K562 (cell line): Measurements from ENCODE around the gene SERPINA1.

ENCODE experiments used
- NFYB ChIP-seq: IDR thresholded peaks from 2 replicates; pipeline ENCODE4 v1.6.1; 2011; ENCODE audit warnings: mild to moderate bottlenecking, moderate library complexity; ENCODE audit not compliant: insufficient read length; ENCODE audit errors: extremely low read depth
- ZNF354B ChIP-seq: fragments of 250-450 bp; sonication (Bioruptor Pico); IDR thresholded peaks from 2 replicates; pipeline ENCODE4 v1.4.0; 2020
- ZSCAN29 ChIP-seq: fragments of 450-650 bp; IDR thresholded peaks from 2 replicates; pipeline ENCODE4 v1.6.1; 2017

- TF ChIP-seq ZNF354B (CRISPR knock-in tag) (no peak), NFYB (no peak), ZSCAN29 (no peak)
Observed at GRCh38 chr14:94349276-94349675, 39.1 kb downstream of the SERPINA1 start.
